NCI-H345 treated with DMSO at 0.1 percent for 48 hours (cell line): ENCODE results near the gene CAPN7.

ENCODE experiments used
- DNase-seq: peaks from one replicate; lab custom pipeline; 2025; ENCODE audit not compliant: unreplicated experiment; lab: John Stamatoyannopoulos, UW

Gene CAPN7

DNA sequence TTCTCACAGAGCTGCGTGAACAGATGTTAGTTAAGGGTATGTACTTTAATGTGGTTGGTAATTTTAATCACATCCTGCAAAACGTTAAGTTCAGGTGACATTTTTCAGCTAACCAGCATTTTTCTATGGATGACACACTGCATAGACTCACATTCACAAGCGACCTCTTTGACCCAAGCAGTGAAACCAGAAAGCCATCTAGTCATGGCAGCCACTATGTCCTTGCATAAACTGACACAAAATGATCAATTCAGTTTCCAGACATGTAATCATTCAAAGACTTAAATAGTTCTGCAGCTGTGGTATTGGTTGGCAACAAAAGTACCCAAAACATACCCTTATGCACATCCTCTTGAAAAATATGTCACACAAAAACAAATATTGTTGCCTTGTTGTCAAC, 7.4 kb upstream of the CAPN7 start:
- no peak for DNase-seq

DNA sequence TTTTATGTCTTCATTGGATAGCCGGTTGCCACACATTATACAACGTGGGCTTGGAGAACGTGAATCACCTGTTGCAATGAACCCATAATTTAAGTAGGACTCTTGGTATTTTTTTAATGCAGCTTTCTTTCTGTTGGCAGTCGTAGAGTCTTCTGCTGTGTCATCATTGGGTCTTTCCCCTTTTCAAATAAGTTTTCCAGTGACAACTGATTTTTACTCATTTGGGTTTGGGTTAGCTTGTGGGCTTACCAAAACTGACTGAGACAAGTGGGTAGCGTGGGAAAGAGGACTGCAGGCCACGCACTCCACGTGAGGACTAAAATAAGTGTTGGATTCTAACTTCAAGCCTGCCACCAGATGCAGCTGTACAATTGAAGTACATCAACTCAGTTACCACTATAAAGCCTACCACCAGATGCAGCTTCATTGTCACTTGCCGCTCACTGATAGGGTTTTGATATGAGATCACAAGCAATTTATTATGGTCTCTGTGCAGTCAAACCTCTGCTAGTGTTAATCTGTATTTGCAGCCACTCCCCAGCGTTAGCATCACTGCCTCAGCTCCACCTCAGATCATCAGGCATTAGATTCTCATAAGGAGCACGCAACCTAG, 6.4 kb upstream of the CAPN7 start:
- DNase-seq, result no peak

DNA sequence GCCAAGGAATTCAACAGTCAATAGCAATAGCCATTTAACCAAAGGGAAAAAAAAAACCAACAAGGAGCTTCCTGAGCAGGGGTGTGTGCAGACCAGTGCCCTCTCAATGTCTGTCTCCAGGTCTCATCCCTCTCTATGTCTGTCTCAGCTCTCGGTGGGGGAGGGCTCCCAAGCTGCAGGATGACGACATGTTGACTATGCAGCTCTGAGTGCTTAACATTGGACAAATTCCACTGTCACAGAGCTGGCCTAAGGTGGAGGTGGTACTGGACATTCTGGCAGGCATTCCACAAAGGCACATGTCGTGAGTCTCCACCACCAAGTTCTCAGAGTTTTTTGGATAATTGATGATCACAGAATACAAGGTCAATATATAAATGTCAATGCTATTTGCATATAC, 2.0 kb upstream of the CAPN7 start:
- no peak for DNase-seq

DNA sequence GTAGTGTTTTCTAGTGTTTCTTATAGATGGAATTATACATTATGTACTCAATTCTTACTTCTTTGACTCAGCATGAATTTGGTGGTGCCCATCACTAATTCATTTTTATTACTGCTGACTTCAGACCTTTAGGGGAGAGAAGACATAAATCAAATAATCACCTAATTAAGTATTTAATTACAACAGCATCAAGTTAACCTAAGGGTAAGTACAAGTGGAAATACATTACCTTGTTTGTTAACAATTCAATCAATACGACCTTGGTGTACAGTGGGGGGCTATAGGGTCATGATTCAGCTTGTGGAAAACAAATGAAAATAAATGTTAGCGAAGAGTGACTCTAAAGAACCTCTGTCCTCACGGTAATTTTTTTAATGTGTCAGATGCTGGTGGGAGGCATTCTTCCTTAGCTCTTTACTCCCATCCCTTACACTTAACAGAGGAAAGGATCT, 538 bp upstream of the CAPN7 start:
- DNase-seq, result no peak

DNA sequence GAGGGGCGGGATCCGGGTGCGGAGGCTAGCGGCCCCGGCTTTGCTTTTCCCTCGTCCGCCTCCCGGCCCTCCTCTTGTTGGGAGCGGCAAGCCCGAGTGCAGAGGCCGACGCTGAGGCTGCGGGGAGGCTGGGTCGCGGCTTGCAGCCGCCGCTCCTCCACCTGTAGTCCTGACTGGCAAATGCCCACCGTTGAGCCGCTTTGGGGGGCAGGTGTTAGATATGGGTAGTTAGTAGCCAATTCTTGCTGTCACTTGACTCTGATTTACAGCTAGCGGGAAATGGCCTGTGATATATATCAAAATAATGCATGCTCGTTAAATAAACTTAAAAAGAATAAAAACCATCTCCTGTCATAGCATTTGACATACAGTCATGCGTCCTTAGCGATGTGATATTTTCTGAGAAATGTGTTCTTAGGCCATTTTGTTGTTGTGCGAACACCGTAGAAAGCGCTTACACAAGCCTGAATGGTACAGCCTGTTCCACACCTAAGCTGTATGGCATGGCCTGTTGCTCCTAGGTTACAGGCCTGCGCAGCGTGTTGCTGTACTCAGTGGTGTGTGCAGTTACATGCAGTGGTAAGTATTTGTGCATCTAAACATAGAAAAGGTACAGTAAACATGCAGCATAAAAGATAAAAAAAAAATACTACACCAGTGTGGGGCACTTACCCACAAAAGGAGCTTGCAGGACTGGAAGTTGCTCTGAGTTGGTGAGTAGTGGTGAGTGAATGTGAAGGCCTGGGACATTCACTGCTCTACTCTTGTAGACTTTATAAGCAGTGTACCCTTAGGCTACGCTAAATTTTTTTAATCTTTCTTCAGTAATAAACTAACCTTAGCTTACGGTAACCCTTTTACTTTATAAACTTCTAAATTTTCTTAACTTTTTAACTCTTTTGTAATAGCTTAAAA, 873 bp downstream of the CAPN7 start:
- no peak for DNase-seq

DNA sequence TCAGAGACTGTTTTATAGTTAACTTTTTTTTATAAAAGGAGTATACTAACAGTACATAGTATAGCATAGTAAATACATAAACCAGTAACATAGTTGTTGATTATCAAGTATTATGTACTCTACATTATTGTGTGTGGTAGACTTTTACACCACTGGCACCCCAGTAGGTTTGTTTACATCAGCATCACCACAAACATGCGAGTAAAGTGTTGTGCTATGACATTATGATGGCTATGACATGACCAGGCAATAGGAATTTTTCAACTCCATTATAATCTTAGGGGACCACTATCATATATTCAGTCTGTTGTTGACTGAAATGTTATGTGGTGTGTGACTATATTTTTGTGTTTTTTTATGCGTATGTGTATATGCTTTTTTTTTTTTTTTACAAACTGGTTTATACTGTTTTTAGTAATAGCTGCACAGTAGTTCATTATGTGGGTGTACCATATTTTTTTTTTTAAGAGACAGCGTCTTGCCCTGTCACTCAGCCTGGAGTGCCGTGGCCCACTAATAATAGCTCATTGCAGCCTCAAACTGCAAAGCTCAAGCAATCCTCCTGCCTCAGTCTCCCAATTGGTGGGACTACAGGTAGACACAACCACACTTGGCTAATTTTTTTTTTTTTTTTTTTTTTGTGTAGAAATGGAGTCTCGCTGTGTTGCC, 1.9 kb downstream of the CAPN7 start:
- no peak for DNase-seq

DNA sequence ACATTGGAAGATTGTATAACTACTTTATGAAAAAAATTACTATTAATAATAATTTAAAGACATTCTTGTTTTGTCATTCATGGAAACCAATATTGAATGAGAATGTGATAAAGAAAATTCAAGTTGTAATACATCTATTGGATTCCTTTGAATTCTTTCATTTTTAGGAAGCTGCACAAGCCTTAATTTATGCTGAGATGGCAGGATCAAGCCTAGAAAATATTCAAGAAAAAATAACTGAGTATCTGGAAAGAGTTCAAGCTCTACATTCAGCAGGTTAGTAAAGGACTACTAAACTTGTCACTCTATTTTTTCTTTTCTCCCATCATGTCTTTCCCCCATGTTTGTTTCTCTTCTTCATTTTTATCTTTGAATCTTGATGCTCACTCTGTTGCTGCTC, 5.9 kb downstream of the CAPN7 start:
- DNase-seq, result no peak

DNA sequence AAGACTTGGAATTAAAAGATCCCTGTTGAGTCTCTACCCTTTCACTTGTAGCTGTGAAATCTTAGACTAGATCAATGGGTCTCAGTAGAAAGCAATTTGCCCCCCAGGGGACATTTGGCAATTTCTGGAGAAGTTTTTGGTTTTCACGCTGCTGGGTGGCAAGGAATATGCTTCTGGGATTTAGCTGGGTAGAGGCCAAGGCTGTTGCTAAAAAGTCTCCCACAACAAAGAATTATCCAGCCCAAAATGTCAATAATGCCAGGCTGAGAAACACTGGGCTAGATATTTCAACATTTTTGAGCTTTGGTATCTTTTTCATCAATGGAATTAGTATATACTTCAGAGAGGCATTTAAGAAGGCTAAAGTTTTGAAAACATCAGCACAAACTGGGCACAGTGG, 8.7 kb downstream of the CAPN7 start:
- DNase-seq, result no peak

DNA sequence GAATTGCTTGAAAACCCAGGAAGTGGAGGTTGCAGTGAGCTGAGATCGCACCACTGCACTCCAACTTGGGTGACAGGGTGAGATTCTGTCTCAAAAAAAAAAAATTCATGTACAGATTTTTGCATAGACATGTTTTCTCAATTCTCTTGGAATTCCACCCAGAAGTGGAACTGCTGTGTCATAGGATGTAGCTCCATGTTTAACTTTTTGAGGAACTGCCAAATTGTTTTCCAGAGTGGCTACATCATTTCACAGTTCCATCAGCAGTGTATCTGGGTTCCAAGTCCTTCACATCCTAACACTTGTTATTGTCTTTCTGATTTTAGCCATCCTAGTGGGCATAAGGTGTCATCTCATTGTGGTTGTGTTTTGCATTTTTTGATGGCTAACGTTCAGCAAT, 9.9 kb downstream of the CAPN7 start:
- no peak for DNase-seq

DNA sequence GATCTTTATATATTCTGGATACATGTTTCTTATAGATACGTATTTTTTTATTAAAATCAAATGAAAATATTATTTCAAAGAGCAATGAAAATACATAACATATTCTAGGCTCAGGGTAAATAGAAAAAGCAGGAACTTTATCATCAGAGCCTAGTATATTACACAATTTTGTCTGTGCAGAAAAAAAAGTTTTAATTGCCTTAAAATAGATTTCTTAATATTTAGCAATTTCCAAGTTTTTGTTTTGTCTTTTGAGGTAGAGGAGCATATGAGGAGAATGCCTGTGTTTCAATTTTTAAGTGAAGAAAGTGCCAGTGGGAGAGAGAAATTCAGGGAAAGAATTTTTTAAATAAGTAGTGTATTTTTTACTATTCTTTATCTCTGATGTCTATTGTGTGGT, 10.5 kb downstream of the CAPN7 start:
- DNase-seq, result no peak

DNA sequence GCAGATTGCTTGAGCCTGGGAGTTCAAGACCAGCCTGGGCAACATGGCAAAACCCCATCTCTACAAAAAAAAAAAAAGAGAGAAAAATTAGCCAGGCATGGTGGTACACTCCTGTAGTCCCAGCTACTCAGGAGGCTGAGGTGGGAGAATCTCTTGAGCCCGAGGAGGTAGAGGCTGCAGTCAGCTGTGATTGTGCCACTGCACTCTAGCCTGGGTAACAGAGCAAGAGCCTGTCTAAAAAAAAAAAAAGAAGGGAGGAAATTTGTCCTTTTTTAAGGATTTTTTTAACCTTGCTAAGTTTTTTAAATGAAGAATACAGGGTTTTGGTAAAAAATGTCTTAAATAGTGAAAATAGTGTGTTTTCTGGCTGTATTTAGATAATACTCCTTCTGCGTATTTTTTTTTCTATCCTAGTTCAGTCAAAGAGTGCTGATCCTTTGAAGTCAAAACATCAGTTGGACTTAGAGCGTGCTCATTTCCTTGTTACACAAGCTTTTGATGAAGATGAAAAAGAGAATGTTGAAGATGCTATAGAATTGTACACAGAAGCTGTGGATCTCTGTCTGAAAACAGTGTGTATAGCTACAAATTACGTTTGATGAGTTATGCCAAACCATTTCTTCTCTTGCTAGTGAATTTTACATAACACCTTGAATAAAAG, 11.1 kb downstream of the CAPN7 start:
- no peak for DNase-seq

DNA sequence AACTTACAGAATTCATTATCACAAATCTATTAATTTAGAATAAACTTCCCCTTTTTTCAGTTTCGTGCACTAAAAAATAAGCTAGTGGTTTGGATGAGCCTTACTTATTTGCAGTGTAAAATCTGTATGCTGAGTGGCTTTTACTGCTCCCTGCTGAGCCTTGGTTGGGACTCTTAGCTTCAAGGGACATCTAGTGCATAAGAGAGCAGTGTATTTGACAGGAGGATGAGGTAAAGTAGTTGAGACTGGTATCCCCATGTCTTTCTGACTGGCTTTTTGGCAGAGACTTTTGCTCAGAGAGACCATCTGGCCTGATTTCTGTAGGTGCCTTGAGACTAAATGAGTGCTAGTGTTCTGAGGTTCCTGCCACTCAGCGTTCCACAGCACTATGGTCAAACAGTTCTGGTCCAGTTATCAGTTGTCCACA, 11.8 kb downstream of the CAPN7 start:
- DNase-seq, result no peak

DNA sequence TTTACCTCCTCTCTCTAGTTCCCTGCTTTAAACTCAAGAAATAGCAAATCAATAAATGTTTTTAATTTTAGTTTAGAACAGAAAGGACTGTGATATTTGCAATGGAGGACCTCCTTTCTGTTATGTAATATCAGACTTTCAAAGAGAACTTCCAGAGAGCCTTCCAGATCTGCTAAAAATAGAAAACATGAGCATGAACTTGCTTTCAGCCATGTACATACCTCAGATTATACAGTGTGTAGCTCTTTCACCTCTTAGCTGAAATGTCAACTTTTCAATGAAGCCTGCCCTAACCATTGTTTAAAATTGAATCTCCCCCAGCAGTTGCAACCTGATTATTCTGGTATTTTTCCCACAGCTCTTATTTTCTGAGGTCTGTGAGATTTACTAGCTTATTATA, 12.6 kb downstream of the CAPN7 start:
- no peak for DNase-seq

DNA sequence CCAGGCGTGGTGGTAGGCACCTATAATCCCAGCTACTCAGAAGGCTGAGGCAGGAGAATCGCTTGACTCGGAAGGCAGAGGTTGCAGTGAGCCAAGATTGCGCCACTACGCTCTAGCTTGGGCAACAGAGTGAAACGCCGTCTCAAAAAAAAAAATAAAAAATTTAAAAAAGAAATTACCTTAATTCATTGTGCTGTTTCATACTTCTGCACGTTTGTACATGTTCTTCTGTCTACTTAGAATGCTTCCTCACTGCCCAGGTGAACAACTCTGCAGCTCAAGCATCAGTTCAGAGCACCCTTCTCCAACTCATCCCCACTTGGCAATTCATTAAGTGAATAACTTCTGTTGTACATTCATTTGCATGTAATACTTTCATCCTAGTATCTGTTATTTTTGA, 14.0 kb downstream of the CAPN7 start:
- no peak for DNase-seq

DNA sequence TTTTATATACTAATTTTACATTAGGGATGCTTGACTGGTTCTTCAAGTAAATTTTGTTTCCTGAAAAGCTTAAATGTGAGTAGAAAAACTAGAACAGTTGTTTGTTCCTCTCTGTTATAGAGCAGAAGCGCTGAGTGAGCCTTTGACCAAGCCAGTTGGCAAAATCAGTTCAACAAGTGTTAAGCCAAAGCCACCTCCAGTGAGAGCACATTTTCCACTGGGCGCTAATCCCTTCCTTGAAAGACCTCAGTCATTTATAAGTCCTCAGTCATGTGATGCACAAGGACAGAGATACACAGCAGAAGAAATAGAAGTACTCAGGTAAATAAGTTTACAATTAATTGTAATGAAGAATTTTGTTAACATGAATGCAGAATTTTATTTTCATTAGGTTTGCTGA, 14.6 kb downstream of the CAPN7 start:
- DNase-seq, result no peak

DNA sequence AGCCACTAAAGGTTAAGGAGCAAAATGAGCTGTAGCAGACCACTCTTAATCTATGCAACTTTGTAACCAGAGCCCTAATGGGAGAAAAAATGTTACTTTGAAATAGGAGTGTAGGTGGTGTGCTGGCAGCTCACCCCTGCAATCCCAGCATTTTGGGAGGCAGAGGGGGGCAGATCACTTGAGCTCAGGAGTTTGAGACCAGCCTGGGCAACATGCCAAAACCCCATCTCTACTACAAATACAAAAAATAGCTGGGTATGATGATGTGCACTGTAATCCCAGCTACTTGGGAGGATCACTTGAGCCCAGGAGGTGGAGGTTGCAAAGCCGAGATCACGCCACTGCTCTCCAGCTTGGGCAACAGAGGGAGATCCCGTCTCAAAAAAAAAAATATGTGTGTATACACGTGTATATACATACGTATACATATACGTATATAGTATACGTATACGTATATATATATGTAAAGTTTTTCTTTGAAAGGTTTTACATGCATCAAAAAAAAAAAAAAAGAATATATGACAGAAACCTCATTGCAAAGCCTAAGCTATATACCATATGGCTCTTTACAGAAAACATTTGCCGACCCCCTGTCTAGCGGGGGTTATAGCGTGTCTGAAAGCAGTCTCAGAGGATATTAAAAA, 15.7 kb downstream of the CAPN7 start:
- DNase-seq, result no peak

DNA sequence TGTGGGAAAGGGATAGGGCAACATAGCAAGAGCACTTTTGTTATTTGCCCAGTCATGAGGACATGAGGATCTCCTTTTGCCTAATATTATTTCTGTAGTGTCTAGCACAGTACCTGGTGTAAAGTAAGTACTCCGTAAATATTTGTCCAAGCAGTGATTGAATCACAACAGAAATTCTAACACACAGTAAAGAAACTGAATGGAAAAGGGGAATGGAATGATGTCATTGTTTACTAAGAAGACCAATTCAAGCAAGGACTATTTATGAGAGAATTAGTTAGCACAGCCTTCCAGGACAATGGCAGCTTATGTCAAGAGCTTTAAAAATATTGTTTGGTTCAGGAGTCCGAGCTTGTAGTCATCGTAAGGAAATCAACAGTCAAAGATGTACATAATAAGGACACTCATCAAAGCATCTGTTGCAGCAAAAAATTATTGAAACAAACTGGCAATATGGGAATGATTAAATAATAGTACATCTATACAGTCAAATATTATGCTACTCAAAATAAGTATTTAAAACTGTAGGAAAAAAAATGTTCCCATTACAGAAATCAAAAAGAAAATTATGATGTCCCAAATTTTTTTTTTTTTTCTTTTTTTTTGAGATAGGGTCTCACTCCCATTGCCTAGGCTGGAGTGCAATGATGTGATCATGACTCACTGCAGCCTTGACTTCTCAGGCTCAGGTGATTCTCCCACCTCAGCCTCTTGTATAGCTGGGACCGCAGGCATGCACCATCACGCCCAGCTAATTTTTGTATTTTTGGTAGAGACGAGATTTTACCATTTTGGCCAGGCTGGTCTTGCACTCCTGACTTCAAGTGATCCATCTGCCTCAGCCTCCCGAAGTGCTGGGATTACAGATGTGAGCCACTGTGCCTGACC, 17.9 kb downstream of the CAPN7 start:
- no peak for DNase-seq

DNA sequence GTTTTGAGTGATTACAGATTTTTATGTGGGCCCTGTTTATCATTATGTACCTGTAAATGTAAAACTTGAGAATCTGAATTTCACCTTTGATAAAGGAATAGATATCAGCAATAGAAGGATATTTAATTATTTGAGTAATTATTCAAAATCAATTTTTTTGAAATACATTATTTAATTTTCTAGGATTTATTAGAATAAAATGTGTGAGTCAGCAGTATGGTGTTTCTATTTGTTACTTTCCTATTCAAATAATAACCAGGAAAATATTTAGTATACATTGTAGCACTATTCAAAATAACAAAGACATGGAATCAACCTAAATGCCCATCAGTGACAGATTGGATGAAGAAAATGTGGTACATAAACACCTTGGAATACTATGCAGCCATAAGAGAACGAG, 22.1 kb downstream of the CAPN7 start:
- no peak for DNase-seq

DNA sequence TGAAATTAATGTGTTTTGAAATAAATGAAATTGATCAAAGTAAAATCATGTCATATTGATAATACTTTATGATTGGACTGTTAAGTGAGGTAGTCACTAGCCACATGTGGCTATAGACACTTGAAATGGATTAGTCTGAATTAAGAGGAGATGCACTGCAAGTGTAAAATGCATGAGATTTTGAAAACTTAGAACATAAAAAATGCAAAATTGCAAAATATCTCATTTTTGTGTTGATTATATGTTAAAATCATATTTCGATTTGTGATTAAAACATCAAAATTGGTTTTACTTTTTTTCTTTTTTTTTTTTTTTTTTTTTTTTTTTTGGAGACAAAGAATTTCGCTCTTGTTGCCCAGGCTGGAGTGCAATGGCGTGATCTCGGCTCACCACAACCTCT, 23.2 kb downstream of the CAPN7 start:
- no peak for DNase-seq

DNA sequence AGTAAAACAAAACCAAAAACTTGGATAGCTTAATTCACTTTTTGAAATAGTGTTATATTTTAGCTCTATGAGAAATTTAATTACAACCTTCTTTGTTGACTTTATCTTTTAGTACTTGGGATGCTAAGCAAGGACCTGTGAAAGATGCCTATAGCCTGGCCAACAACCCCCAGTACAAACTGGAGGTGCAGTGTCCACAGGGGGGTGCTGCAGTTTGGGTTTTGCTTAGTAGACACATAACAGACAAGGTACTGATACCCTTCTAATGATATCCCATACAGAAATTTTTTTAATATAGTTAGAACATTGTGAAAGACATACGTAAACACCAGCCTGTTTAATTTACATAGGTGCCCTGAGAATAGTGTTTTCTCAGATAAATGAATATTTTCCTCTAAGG, 35.3 kb downstream of the CAPN7 start:
- no peak for DNase-seq
